ENCODE results near the gene MT1E. TPM values are rescaled to one million over a fixed set of nuclear protein-coding genes. Genes with fewer than 3 reads are reported as not detected.
"Not testable (repeated sequence)": the region's sequence is repeated elsewhere in the genome, so short reads cannot be mapped to it uniquely, and the experiment has no call there.

The MT1E gene
- polyA plus RNA-seq (ENCODE audit: insufficient read length in 12 of 12), result 100 to 1,000 TPM in 1 of 12 donors, 10 to 100 TPM in 10, not detected in 1; 11.9 to 138 (median 18.4) TPM
- long read RNA-seq, donor 1, transcript MT1E-203 (2 exons, 332 nt), result minor isoform, 9 of 596 reads
- long read RNA-seq, donor 1, transcript MT1E-201 (3 exons, 704 nt), result major isoform, 563 of 596 reads
- long read RNA-seq, donor 1, partial matches to known transcripts, result 13 of 596 reads
- long read RNA-seq, donor 1, other reads (novel, unspliced or antisense), result 8 of 596 reads
- long read RNA-seq, donor 2, transcript MT1E-201 (3 exons, 704 nt), result major isoform, 27 of 28 reads
- long read RNA-seq, donor 2, partial matches to known transcripts, result 0 of 28 reads
- long read RNA-seq, donor 2, other reads (novel, unspliced or antisense), result 0 of 28 reads
- long read RNA-seq, donor 3, transcript MT1E-201 (3 exons, 704 nt), result major isoform, 12 of 12 reads
- long read RNA-seq, donor 3, partial matches to known transcripts, result 0 of 12 reads
- long read RNA-seq, donor 3, other reads (novel, unspliced or antisense), result 0 of 12 reads
- long read RNA-seq, donor 4, transcript MT1E-201 (3 exons, 704 nt), result major isoform, 9 of 9 reads
- long read RNA-seq, donor 4, partial matches to known transcripts, result 0 of 9 reads
- long read RNA-seq, donor 4, other reads (novel, unspliced or antisense), result 0 of 9 reads
- long read RNA-seq, donor 5, transcript MT1E-201 (3 exons, 704 nt), result major isoform, 13 of 14 reads
- long read RNA-seq, donor 5, partial matches to known transcripts, result 0 of 14 reads
- long read RNA-seq, donor 5, other reads (novel, unspliced or antisense), result 0 of 14 reads
- long read RNA-seq, donor 6, transcript MT1E-201 (3 exons, 704 nt), result major isoform, 10 of 10 reads
- long read RNA-seq, donor 6, partial matches to known transcripts, result 0 of 10 reads
- long read RNA-seq, donor 6, other reads (novel, unspliced or antisense), result 0 of 10 reads
- long read RNA-seq, donor 7, transcript MT1E-201 (3 exons, 704 nt), result major isoform, 13 of 13 reads
- long read RNA-seq, donor 7, partial matches to known transcripts, result 0 of 13 reads
- long read RNA-seq, donor 7, other reads (novel, unspliced or antisense), result 0 of 13 reads
- long read RNA-seq, donor 8, transcript MT1E-201 (3 exons, 704 nt), result major isoform, 12 of 12 reads
- long read RNA-seq, donor 8, partial matches to known transcripts, result 0 of 12 reads
- long read RNA-seq, donor 8, other reads (novel, unspliced or antisense), result 0 of 12 reads
- long read RNA-seq, donor 9, transcript MT1E-201 (3 exons, 704 nt), result major isoform, 14 of 14 reads
- long read RNA-seq, donor 9, partial matches to known transcripts, result 0 of 14 reads
- long read RNA-seq, donor 9, other reads (novel, unspliced or antisense), result 0 of 14 reads
- long read RNA-seq, donor 10, transcript MT1E-201 (3 exons, 704 nt), result major isoform, 21 of 21 reads
- long read RNA-seq, donor 10, partial matches to known transcripts, result 0 of 21 reads
- long read RNA-seq, donor 10, other reads (novel, unspliced or antisense), result 0 of 21 reads
- long read RNA-seq, donor 11, transcript MT1E-201 (3 exons, 704 nt), result major isoform, 13 of 14 reads
- long read RNA-seq, donor 11, partial matches to known transcripts, result 0 of 14 reads
- long read RNA-seq, donor 11, other reads (novel, unspliced or antisense), result 0 of 14 reads

- DNase-seq, result no peak
These were observed at the start of gene MT1E for GRCh38 chr16:56625140-56625942. Gene MT1E (plus strand): TSS chr16:56625781. CDS start chr16:56625852, 71 bp downstream.

DNA sequence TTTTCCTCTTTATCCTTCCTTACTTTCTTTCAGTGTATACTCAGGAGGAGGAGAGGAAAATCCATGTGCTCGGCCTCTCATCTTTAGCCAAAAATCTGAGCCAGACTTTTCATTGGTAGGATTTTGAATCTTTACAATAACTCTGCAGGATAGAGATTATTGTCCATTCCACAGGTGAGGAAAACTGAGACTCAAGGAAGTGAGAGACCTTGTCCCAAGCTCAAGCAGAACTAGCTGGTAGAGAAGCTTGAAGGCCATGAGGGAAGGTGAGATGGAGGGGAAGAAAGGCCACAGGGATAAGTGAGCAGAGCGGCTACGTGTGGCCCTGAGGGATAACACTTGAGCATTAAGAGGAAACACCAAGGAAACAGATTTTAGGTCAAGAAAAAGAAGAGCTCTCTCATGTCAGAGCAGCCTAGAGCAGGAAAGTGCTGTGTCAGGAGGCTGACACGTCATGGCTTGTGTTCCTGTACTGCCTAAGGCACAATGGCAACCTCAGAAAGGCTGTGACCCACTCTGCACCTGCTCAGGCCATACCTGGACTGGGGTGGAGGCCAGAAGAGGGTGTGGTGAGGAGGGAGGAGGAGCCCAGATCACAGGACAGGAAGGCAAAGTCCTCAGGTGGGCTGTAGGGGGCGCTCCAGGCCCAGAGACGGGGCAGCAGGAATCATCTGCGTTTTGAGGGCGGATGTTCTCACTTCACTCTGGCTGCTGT lies 48.8 kb upstream of the MT1E start:
- peak; percentile 27 for DNase-seq

- DNase-seq, result no peak
These were observed 48.3 kb upstream of the MT1E start for GRCh38 chr16:56577300-56577625.

DNA sequence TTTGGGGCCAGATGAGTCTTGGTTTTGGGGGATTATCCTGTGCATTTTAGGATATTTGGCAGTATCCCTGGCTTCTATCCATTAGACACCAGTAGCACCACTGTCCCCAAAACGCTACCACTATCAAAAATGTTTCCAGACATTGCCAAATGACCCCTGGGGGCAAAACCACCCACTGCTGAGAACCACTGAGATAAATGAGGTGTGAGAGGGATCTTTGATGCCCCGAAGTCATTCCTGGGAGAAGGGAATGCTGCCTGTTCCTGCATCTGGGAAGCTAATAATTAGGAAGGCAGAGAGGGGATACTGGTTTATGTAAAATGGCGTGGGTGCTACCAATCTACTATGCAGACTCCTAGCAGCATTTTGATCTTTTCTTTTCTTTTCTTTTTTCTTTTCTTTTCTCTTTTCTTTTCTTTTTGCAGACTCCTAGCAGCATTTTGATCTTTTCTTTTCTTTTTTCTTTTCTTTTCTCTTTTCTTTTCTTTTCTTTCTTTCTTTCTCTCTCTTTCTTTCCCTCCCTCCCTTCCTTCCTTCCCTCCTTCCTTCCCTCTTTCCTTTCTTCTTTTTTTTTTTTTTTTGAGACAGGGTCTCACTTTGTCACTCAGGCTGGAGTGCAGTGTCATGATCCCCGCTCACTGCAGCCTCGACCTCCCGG lies 45.1 kb upstream of the MT1E start:
- DNase-seq, result no peak

- not testable (repeated sequence) for DNase-seq
These were observed 42.7 kb upstream of the MT1E start for GRCh38 chr16:56582911-56583310.

- no peak for DNase-seq
These were observed 42.0 kb upstream of the MT1E start for GRCh38 chr16:56583351-56584168.

- no peak for DNase-seq
These were observed 41.3 kb upstream of the MT1E start for GRCh38 chr16:56584276-56584675.

DNA sequence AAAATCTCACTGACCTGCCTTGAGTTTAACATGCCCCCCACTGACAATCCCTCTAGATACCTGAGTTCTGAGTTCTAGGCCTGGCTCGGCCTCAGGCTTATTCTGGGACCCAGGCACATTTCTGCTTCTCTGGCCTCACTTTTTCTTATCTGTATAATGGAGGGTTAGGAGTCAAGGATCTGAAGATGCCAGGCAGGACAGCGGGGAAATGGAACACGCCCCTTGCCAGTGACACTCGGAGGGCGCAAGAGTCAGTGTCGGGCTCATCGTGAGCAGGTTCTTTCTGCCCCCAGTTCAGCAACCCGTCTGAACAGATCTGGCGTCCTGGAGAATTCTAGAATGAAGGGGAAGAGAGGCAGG lies 36.8 kb upstream of the MT1E start:
- DNase-seq, result no peak

- no peak for DNase-seq
These were observed 36.2 kb upstream of the MT1E start, which contains the start of gene MT3 for GRCh38 chr16:56589141-56590039. Gene MT3 (plus strand): TSS chr16:56589528. CDS start chr16:56589591, 63 bp downstream.

DNA sequence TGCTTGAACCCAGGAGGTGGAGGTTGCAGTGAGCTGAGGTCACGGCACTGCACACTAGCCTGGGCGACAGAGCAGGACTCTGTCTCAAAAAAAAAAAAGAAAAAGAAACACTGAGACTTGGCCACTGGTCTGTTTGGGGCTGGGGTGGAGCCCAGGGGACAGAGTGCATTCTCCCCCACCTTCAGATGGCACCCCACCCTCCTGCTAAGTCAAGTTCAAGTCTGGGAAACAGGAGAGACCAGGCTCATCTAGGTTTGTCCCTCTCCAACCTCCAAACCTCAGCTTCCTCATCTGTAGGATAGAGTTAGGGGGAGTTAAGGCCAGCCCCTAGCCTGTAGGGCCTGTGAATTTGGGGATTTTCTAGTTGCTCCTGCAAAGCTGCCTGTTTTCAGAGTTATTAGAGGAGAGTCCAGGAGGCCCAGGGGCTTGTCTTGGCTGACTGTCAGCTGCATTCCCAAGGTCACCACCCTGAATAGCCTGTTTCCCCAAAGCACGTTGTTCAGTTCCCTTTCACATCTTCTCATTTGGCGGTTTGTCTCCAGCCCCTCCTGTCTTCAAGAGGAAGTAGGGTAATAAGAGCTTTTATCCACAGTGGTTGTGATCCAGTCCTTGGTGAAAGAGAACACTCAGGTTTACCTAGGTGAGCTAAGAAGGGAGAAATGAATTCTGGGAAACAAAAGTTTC lies 34.1 kb upstream of the MT1E start:
- DNase-seq, result no peak

DNA sequence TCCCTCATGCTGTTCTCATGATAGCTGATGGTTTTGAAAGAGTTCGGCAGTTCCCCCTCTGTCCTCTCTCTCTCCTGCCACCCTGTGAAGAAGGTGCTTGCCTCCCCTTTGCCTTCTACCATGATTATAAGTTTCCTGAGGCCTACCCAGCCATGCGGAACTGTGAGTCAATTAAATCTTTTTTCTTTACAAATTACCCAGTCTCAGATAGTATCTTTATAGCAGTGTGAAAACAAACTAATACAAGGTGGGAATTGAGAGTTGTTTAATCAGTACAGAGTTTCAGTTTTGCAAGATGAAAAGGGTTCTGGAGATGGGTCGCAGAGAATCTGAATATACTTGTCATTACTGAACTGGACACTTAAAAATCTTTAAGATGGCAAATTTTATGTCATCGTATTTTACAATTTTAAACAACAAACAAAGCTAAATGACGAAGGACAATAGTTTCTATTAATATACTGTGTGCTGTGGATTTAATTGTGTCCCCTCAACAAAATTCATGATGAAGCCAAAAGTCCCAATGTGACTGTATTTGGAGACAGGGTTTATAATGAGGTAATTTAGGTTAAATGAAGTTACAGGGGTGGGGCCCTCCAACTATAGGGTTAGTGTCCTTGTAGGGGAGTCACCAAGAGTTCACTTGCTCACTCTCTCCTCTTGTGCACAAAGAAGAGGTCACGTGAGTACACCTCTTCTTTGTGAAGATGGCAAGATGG lies 31.8 kb upstream of the MT1E start:
- no peak for DNase-seq

DNA sequence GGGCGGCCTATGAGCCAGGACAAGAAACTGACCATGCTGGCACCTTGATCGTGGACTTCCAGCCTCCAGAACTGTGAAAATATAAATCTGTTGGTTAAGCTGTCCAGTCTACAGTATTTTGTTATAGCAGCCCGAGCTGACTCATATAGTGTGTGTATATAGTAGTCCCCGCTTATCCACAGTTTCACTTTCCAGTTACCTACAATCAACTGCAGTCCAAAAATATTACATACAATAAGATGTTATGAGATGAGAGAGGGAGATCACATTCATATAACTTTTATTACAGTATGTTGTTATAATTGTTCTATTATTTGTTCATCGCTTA lies 31.3 kb upstream of the MT1E start:
- DNase-seq, result no peak

- peak; percentile 13 for DNase-seq
These were observed 25.1 kb upstream of the MT1E start for GRCh38 chr16:56600398-56600999.

DNA sequence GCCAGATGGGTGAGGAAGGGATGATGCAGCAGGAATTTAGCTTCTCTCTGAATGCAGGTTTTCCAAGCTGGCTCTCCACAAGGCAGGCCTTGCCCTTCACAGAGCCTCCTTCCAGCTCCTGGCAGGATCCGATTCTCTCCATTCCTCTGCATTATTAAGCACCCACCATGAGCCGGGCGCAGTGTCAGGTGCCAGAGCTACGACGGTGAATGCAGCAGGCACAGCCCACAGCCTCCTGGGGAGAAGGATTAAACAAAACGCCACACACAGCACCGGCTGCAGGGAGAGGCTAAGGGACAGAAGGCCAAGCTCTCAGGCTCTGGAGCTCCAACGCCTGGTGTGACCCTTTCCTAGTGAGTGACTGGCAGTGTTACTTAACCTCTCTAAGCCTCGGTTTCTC lies 24.3 kb upstream of the MT1E start:
- no peak for DNase-seq

DNA sequence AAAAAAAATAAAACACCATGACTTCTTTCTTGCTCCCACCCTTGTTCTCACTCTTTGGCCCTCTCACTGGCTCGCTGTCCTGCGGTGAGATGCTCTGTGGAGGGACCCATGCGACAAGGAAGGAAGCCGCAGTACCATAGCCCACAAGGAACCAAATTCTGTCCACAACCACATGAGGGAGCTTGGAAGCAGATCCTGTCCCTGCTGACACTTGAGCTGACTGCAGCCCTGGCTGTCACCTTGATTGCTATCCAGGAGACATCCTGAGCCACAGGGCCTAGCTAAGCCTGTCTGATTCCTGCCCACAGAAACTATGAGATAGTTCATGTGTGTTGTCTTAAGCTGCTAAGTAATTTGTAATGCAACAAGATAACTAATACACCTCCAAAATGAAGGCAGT lies 22.0 kb upstream of the MT1E start:
- peak; percentile 19 for DNase-seq

- DNase-seq, result no peak
These were observed 20.6 kb upstream of the MT1E start for GRCh38 chr16:56604966-56605365.
